RWPE1 (cell line): ENCODE measurements around the gene OR2C1.

Experiments used
- CTCF ChIA-PET: fragments of 350-600 bp; sonication (Branson Sonifier 250); formaldehyde crosslinking; extraction: SDS; loops from one replicate; lab custom pipeline; 2021; lab: Yijun Ruan, JAX
- POLR2A ChIA-PET: fragments of 400-600 bp; formaldehyde crosslinking; extraction: SDS; loops from one replicate; lab custom pipeline; 2020; ENCODE audit warnings: antibody characterized with exemption; ENCODE audit not compliant: low non-redundant PET; lab: Yijun Ruan, JAX
- DNase-seq: peaks from one replicate; pipeline ENCODE4 v3.0.0; 2012; ENCODE audit warnings: low spot score
- H3K27ac ChIP-seq: fragments of 450-650 bp; 2 replicates; pipeline ENCODE4 v1.5.1; 2017
- CTCF ChIP-seq: fragments of 450-650 bp; conservative IDR thresholded peaks from 2 replicates; pipeline ENCODE4 v1.5.1; 2017; ENCODE audit warnings: low read depth, mild to moderate bottlenecking

Gene OR2C1

GRCh38 chr16:3355589-3355988 is at the start of gene OR2C1:
Gene OR2C1, plus strand, starts transcription at chr16:3355889. Its CDS starts 52 bp downstream, at chr16:3355941.
- CTCF ChIA-PET, result no interaction called here

GRCh38 chr16:3306078-3306477 is 49.6 kb upstream of the OR2C1 start:
- no peak for TF ChIP-seq CTCF
- ChIA-PET CTCF (interaction anchor here (0.6 kb wide), 1 partner anchor 645 kb away, joined by 6 read pairs; no protein-coding TSS in a partner anchor), POLR2A (interaction anchor here (0.5 to 0.9 kb wide), 2 partner anchors 23 to 619 kb away, joined by 5 read pairs; partner anchors contain the start of gene ZNF263)
- H3K27ac ChIP-seq, result peak overlapping the region; percentile 94
- DNase-seq, result no peak

More at GRCh38 chr16:3355589-3355988, at the start of gene OR2C1:
- no peak for TF ChIP-seq CTCF
- DNase-seq, result no peak
- POLR2A ChIA-PET, result no interaction called here
- no peak within 1 kb of the TSS for H3K27ac ChIP-seq

- H3K27ac ChIP-seq, result no peak overlapping the region
- CTCF ChIA-PET, result no interaction called here
- DNase-seq, result no peak
- POLR2A ChIA-PET, result no interaction called here
- no peak for TF ChIP-seq CTCF
These were observed 44.2 kb upstream of the OR2C1 start for GRCh38 chr16:3311496-3311895.

- no peak for DNase-seq
- no peak for TF ChIP-seq CTCF
- CTCF ChIA-PET, result no interaction called here
- POLR2A ChIA-PET, result no interaction called here
- H3K27ac ChIP-seq, result no peak overlapping the region
These were observed 38.2 kb upstream of the OR2C1 start for GRCh38 chr16:3317315-3317999.

- DNase-seq, result no peak
- TF ChIP-seq CTCF, result no peak
- POLR2A ChIA-PET, result no interaction called here
- CTCF ChIA-PET, result interaction anchor here (0.7 kb wide), 1 partner anchor 907 kb away, joined by 4 read pairs; no protein-coding TSS in a partner anchor
- no peak overlapping the region for H3K27ac ChIP-seq
These were observed 33.9 kb upstream of the OR2C1 start for GRCh38 chr16:3321816-3322215.

GRCh38 chr16:3327514-3327913 is 28.2 kb upstream of the OR2C1 start:
- no peak overlapping the region for H3K27ac ChIP-seq
- DNase-seq, result no peak
- CTCF ChIA-PET, result no interaction called here
- no peak for TF ChIP-seq CTCF
- POLR2A ChIA-PET, result no interaction called here
